Fibroblast of lung (primary cell): ENCODE measurements around the gene OLA1. TPM values are rescaled to one million over a fixed set of nuclear protein-coding genes. Genes with fewer than 3 reads are reported as not detected.

ENCODE experiments used
- DNase-seq, 2 donors: peaks; one replicate each; pipeline versions ENCODE4 v3.0.0 to v3.0.0-alpha.2; 2010; ENCODE audit warnings: low read depth in 2 of 2
- H2AFZ ChIP-seq: 2 replicates; pipeline ENCODE4 v1.5.1; 2012; ENCODE audit warnings: low read length, control low read depth, inconsistent platforms
- H3K27ac ChIP-seq: 2 replicates; pipeline ENCODE4 v1.5.1; 2011; ENCODE audit warnings: low read length, control low read depth; ENCODE audit not compliant: insufficient read depth
- H3K27me3 ChIP-seq: 2 replicates; pipeline ENCODE4 v1.5.1; 2011; ENCODE audit warnings: mild to moderate bottlenecking, low read length; ENCODE audit not compliant: control insufficient read depth, insufficient read depth
- H3K36me3 ChIP-seq: 2 replicates; pipeline ENCODE4 v1.5.1; 2011; ENCODE audit warnings: low read length; ENCODE audit not compliant: control insufficient read depth, insufficient read depth
- H3K4me1 ChIP-seq: 2 replicates; pipeline ENCODE4 v1.5.1; 2011; ENCODE audit warnings: low read length; ENCODE audit not compliant: control insufficient read depth, insufficient read depth; ENCODE audit errors: extremely low read depth
- H3K4me2 ChIP-seq: 2 replicates; pipeline ENCODE4 v1.5.1; 2011; ENCODE audit warnings: low read length, control low read depth; ENCODE audit not compliant: insufficient read depth; ENCODE audit errors: extremely low read depth
- H3K4me3 ChIP-seq, 4 experiments: fragments of 200-600 bp in 1 of 4; sonication (generic) in 1 of 4; replicated peaks in 1 of 4; 2 replicates each; pipeline ENCODE4 v1.5.1; 2011 to 2016; ENCODE audit warnings: low read length in 4 of 4, low read depth in 3 of 4, mild to moderate bottlenecking in 3 of 4, control low read depth in 2 of 4, inconsistent platforms in 1 of 4, mixed read lengths in 1 of 4; ENCODE audit not compliant: insufficient read depth in 1 of 4; ENCODE audit errors: control extremely low read depth in 1 of 4
- H3K79me2 ChIP-seq: 2 replicates; pipeline ENCODE4 v1.5.1; 2012; ENCODE audit warnings: mild to moderate bottlenecking, low read length, inconsistent platforms; ENCODE audit not compliant: control insufficient read depth, insufficient read depth
- H3K9ac ChIP-seq: 2 replicates; pipeline ENCODE4 v1.5.1; 2011; ENCODE audit warnings: mild to moderate bottlenecking, low read length, control low read depth; ENCODE audit not compliant: insufficient read depth
- H3K9me3 ChIP-seq: 2 replicates; pipeline ENCODE4 v1.5.1; 2012; ENCODE audit warnings: low read depth, low read length; ENCODE audit not compliant: control insufficient read depth, insufficient read depth
- H4K20me1 ChIP-seq: 2 replicates; pipeline ENCODE4 v1.5.1; 2011; ENCODE audit warnings: low read length; ENCODE audit not compliant: control insufficient read depth, insufficient read depth; ENCODE audit errors: extremely low read depth
- CTCF ChIP-seq, 2 donors: IDR thresholded peaks in 1 of 2; conservative IDR thresholded peaks in 1 of 2; 1 replicate in 1 of 2; 2 replicates in 1 of 2; pipeline ENCODE4 v1.5.1; 2011 to 2012; ENCODE audit warnings: low read length in 2 of 2, control low read depth in 1 of 2, inconsistent platforms in 1 of 2, low read depth in 1 of 2, mild to moderate bottlenecking in 1 of 2
- EZH2 ChIP-seq: IDR thresholded peaks from 2 replicates; pipeline ENCODE4 v1.5.1; 2012; ENCODE audit warnings: low read length, control low read depth, mild to moderate bottlenecking; ENCODE audit errors: missing control alignments
- polyA plus RNA-seq, 2 donors: library from polyadenylated mRNA; depleted of rRNA in 1 of 2; stranded (reverse) in 1 of 2; unstranded in 1 of 2; fragments of >200 nt; gene quantifications; 2 replicates each; pipeline ENCODE4 v1.2.1, GENCODE V29; 2011 to 2012; ENCODE audit warnings: missing spikeins in 1 of 2
- total RNA-seq: library from RNA; depleted of rRNA; stranded (reverse); fragments of >200 nt; gene quantifications from 2 replicates; pipeline ENCODE4 v1.2.1, GENCODE V29; 2014

Gene OLA1
- total and polyA plus RNA-seq, 2 donors (not counting 1 experiment from before 2014, with no cell fraction given), result 74.3 to 91.4 TPM

- Histone ChIP-seq H2AFZ (no peak overlapping the region), H3K4me3 (no peak overlapping the region), H3K27me3 (no peaks in the 10 kb centered on the region), H3K4me2 (no peak overlapping the region), H3K9me3 (no peaks in the 10 kb centered on the region), H3K79me2 (no peaks in the 10 kb centered on the region), H4K20me1 (no peaks in the 10 kb centered on the region), H3K4me1 (peaks cover 6% of the 10 kb centered on the region), H3K36me3 (no peaks in the 10 kb centered on the region), H3K9ac (no peak overlapping the region), H3K27ac (no peak overlapping the region)
- TF ChIP-seq EZH2 (no peak), CTCF (conservative IDR thresholded peaks at IDR 0.05 in 1 of 2, IDR thresholded peaks at IDR 0.05 in 1 of 2; ENCODE audit: low read depth in 1 of 2, low read length in 2 of 2) (no peak)
- no peak for DNase-seq
These were observed 211.5 kb downstream of the OLA1 start for GRCh38 chr2:174036825-174037224.

- Histone ChIP-seq H4K20me1 (no peaks in the 10 kb centered on the region), H3K4me1 (peaks cover 6% of the 10 kb centered on the region), H3K4me2 (no peak overlapping the region), H3K27ac (no peak overlapping the region), H3K9ac (no peak overlapping the region), H3K4me3 (peak overlapping the region in 1 of 4 experiments; percentile 2), H3K36me3 (no peaks in the 10 kb centered on the region), H3K27me3 (no peaks in the 10 kb centered on the region), H3K9me3 (no peaks in the 10 kb centered on the region), H2AFZ (no peak overlapping the region), H3K79me2 (no peaks in the 10 kb centered on the region)
- TF ChIP-seq CTCF (conservative IDR thresholded peaks at IDR 0.05 in 1 of 2, IDR thresholded peaks at IDR 0.05 in 1 of 2; ENCODE audit: low read depth in 1 of 2, low read length in 2 of 2) (peak; percentile 13 to 36), EZH2 (no peak)
- DNase-seq, result peak; percentile 55 to 67
These were observed 212.2 kb downstream of the OLA1 start for GRCh38 chr2:174035981-174036742.

GRCh38 chr2:174035117-174035635, 213.2 kb downstream of the OLA1 start:
- Histone ChIP-seq H3K27ac (no peak overlapping the region), H3K36me3 (no peaks in the 10 kb centered on the region), H3K9ac (no peak overlapping the region), H3K4me3 (no peak overlapping the region), H2AFZ (no peak overlapping the region), H4K20me1 (no peaks in the 10 kb centered on the region), H3K9me3 (no peaks in the 10 kb centered on the region), H3K27me3 (no peaks in the 10 kb centered on the region), H3K79me2 (no peaks in the 10 kb centered on the region), H3K4me2 (no peak overlapping the region), H3K4me1 (peaks cover 6% of the 10 kb centered on the region)
- no peak for DNase-seq
- TF ChIP-seq EZH2 (no peak), CTCF (conservative IDR thresholded peaks at IDR 0.05 in 1 of 2, IDR thresholded peaks at IDR 0.05 in 1 of 2; ENCODE audit: low read depth in 1 of 2, low read length in 2 of 2) (no peak)
